OCI-LY1 (cell line): ENCODE results near the gene FRAS1.

Source experiments
- H2AFZ ChIP-seq: fragments of 200-600 bp; sonication (generic), shearing (Covaris generic); 2 replicates; pipeline ENCODE4 v1.6.0; 2014; ENCODE audit warnings: antibody characterized with exemption, mild to moderate bottlenecking, low read length
- H3F3A ChIP-seq: fragments of 200-600 bp; sonication (generic), shearing (Covaris generic); 2 replicates; pipeline ENCODE4 v1.6.0; 2014; ENCODE audit warnings: mild to moderate bottlenecking, antibody characterized with exemption, low read length, moderate library complexity; ENCODE audit not compliant: insufficient read depth
- H3K27ac ChIP-seq: fragments of 200-600 bp; sonication (generic); 2 replicates; pipeline ENCODE4 v1.5.1; 2014; ENCODE audit warnings: low read length, mixed run types, mild to moderate bottlenecking, low read depth; ENCODE audit not compliant: poor library complexity, severe bottlenecking
- H3K27me3 ChIP-seq: fragments of 200-600 bp; sonication (generic); 2 replicates; pipeline ENCODE4 v1.6.0; 2014; ENCODE audit warnings: antibody characterized with exemption, mild to moderate bottlenecking, low read length, moderate library complexity; ENCODE audit not compliant: insufficient read depth
- H3K36me3 ChIP-seq: fragments of 200-600 bp; sonication (generic); 2 replicates; pipeline ENCODE4 v1.6.1; 2014; ENCODE audit warnings: mild to moderate bottlenecking, antibody characterized with exemption, low read length, moderate library complexity, mixed read lengths; ENCODE audit not compliant: insufficient read depth
- H3K4me1 ChIP-seq: fragments of 200-600 bp; sonication (generic); 2 replicates; pipeline ENCODE4 v1.5.1; 2014; ENCODE audit warnings: mild to moderate bottlenecking, low read length, moderate library complexity; ENCODE audit not compliant: insufficient read depth, severe bottlenecking
- H3K4me2 ChIP-seq: fragments of 200-600 bp; sonication (generic), shearing (Covaris generic); 2 replicates; pipeline ENCODE4 v1.6.1; 2014; ENCODE audit warnings: low read length
- H3K4me3 ChIP-seq: fragments of 200-600 bp; sonication (generic); 2 replicates; pipeline ENCODE4 v1.5.1; 2014; ENCODE audit warnings: low read length, low read depth, mild to moderate bottlenecking, mixed read lengths; ENCODE audit not compliant: poor library complexity, severe bottlenecking
- H3K79me2 ChIP-seq: fragments of 200-600 bp; shearing (Covaris generic); 2 replicates; pipeline ENCODE4 v1.6.1; 2016; ENCODE audit warnings: mixed run types, low read length, mixed read lengths; ENCODE audit not compliant: insufficient read depth
- H3K9ac ChIP-seq: fragments of 200-600 bp; sonication (generic), shearing (Covaris generic); 2 replicates; pipeline ENCODE4 v1.6.1; 2014; ENCODE audit warnings: mild to moderate bottlenecking, low read length, mixed read lengths
- H3K9me2 ChIP-seq: fragments of 200-600 bp; sonication (generic), shearing (Covaris generic); 2 replicates; pipeline ENCODE4 v1.6.1; 2014; ENCODE audit warnings: low read depth, mild to moderate bottlenecking, low read length, mixed read lengths
- H3K9me3 ChIP-seq: fragments of 200-600 bp; shearing (Covaris generic); 2 replicates; pipeline ENCODE4 v1.6.1; 2014; ENCODE audit warnings: low read length, mixed read lengths
- H4K20me1 ChIP-seq: fragments of 200-600 bp; sonication (generic), shearing (Covaris generic); 2 replicates; pipeline ENCODE4 v1.6.0; 2016; ENCODE audit warnings: mild to moderate bottlenecking, low read length; ENCODE audit not compliant: insufficient read depth
- EZH2 ChIP-seq: fragments of 200-600 bp; sonication (generic), shearing (Covaris generic); IDR thresholded peaks from 2 replicates; pipeline ENCODE4 v1.8.0; 2017; ENCODE audit warnings: borderline replicate concordance, mixed run types, mild to moderate bottlenecking, antibody characterized with exemption, low read length, moderate library complexity, mixed read lengths
- TF ChIP-seq, protein P1 (sequence below): fragments of 200-600 bp; sonication (generic), shearing (Covaris generic); IDR thresholded peaks from 2 replicates; pipeline ENCODE4 v1.5.1; 2017; ENCODE audit warnings: mild to moderate bottlenecking, antibody characterized with exemption, low read length, moderate library complexity, mixed read lengths

Gene FRAS1

GRCh38 chr4:78136109-78137081, 79.3 kb downstream of the FRAS1 start:
- Histone ChIP-seq H3K36me3 (no peaks in the 10 kb centered on the region), H3K27ac (no peak overlapping the region), H3K27me3 (no peaks in the 10 kb centered on the region), H3K4me1 (no peaks in the 10 kb centered on the region), H3K4me3 (no peak overlapping the region), H3K9ac (no peak overlapping the region), H3K9me2 (no peaks in the 10 kb centered on the region), H3K79me2 (no peaks in the 10 kb centered on the region), H4K20me1 (no peaks in the 10 kb centered on the region), H3F3A (no peaks in the 10 kb centered on the region), H3K9me3 (no peaks in the 10 kb centered on the region), H3K4me2 (no peak overlapping the region), H2AFZ (no peak overlapping the region)
- TF ChIP-seq, protein P1, sequence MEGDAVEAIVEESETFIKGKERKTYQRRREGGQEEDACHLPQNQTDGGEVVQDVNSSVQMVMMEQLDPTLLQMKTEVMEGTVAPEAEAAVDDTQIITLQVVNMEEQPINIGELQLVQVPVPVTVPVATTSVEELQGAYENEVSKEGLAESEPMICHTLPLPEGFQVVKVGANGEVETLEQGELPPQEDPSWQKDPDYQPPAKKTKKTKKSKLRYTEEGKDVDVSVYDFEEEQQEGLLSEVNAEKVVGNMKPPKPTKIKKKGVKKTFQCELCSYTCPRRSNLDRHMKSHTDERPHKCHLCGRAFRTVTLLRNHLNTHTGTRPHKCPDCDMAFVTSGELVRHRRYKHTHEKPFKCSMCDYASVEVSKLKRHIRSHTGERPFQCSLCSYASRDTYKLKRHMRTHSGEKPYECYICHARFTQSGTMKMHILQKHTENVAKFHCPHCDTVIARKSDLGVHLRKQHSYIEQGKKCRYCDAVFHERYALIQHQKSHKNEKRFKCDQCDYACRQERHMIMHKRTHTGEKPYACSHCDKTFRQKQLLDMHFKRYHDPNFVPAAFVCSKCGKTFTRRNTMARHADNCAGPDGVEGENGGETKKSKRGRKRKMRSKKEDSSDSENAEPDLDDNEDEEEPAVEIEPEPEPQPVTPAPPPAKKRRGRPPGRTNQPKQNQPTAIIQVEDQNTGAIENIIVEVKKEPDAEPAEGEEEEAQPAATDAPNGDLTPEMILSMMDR: no peak
- no peak for TF ChIP-seq EZH2

GRCh38 chr4:78137532-78137931, 80.4 kb downstream of the FRAS1 start:
- Histone ChIP-seq H3K4me2 (no peak overlapping the region), H3K27me3 (no peaks in the 10 kb centered on the region), H3K4me3 (no peak overlapping the region), H3K9me3 (no peaks in the 10 kb centered on the region), H3K9ac (no peak overlapping the region), H3K9me2 (no peaks in the 10 kb centered on the region), H3F3A (no peaks in the 10 kb centered on the region), H2AFZ (no peak overlapping the region), H3K36me3 (no peaks in the 10 kb centered on the region), H3K4me1 (no peaks in the 10 kb centered on the region), H4K20me1 (no peaks in the 10 kb centered on the region), H3K79me2 (no peaks in the 10 kb centered on the region), H3K27ac (no peak overlapping the region)
- TF ChIP-seq, protein P1: no peak

- H2AFZ ChIP-seq: no peak overlapping the region
- no peaks in the 10 kb centered on the region for H3F3A ChIP-seq
- H3K36me3 ChIP-seq: no peaks in the 10 kb centered on the region
- no peak overlapping the region for H3K4me3 ChIP-seq
- TF ChIP-seq, protein P1: no peak
- TF ChIP-seq EZH2: no peak
- H3K4me2 ChIP-seq: no peak overlapping the region
- H3K9me3 ChIP-seq: no peaks in the 10 kb centered on the region
- no peaks in the 10 kb centered on the region for H4K20me1 ChIP-seq
- H3K9me2 ChIP-seq: no peaks in the 10 kb centered on the region
- no peak overlapping the region for H3K27ac ChIP-seq
- no peaks in the 10 kb centered on the region for H3K4me1 ChIP-seq
- H3K9ac ChIP-seq: no peak overlapping the region
- H3K79me2 ChIP-seq: no peaks in the 10 kb centered on the region
- no peaks in the 10 kb centered on the region for H3K27me3 ChIP-seq
These were observed 81.1 kb downstream of the FRAS1 start for GRCh38 chr4:78138252-78138651.
